ENCODE data around the gene LRP1. TPM values are rescaled to one million over a fixed set of nuclear protein-coding genes. Genes with fewer than 3 reads are reported as not detected.

The LRP1 gene
- total RNA-seq, 1 donor from 2014 or later: 477 TPM

DNA sequence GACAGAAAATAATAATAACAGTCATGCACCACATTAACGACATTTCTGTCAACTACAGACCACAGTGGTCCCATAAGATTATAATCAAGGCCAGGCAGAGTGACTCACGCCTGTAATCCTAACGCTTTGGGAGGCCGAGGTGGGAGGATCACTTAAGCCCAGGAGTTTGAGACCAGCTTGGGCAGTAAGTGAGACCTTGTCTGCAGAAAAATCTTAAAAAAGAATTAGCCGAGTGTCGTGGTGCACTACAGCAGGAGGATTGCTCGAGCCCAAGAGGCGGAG lies 30.8 kb upstream of the LRP1 start:
- intact Hi-C loops (cut with DNase I): no loop called here
- Histone ChIP-seq H3K27me3 (no peaks in the 10 kb centered on the region), H3K27ac (no peak overlapping the region), H3K36me3 (peaks cover 0 to 64% of the 10 kb centered on the region in 2 donors), H3K9me3 (no peaks in the 10 kb centered on the region), H3K4me3 (no peak overlapping the region), H3K4me1 (peaks cover 50% of the 10 kb centered on the region)
- no peak for DNase-seq (ENCODE audit: extremely low spot score in 2 of 2)
- TF ChIP-seq, protein P1, sequence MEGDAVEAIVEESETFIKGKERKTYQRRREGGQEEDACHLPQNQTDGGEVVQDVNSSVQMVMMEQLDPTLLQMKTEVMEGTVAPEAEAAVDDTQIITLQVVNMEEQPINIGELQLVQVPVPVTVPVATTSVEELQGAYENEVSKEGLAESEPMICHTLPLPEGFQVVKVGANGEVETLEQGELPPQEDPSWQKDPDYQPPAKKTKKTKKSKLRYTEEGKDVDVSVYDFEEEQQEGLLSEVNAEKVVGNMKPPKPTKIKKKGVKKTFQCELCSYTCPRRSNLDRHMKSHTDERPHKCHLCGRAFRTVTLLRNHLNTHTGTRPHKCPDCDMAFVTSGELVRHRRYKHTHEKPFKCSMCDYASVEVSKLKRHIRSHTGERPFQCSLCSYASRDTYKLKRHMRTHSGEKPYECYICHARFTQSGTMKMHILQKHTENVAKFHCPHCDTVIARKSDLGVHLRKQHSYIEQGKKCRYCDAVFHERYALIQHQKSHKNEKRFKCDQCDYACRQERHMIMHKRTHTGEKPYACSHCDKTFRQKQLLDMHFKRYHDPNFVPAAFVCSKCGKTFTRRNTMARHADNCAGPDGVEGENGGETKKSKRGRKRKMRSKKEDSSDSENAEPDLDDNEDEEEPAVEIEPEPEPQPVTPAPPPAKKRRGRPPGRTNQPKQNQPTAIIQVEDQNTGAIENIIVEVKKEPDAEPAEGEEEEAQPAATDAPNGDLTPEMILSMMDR (IDR thresholded peaks at IDR 0.05): no peak
- TF ChIP-seq POLR2A (IDR thresholded peaks at IDR 0.05) (no peak), POLR2AphosphoS5 (IDR thresholded peaks at IDR 0.05; ENCODE audit: insufficient read depth in 1 of 2, low read depth in 1 of 2) (no peak)

- intact Hi-C loops (cut with DNase I): no loop called here
- peaks cover 40% of the 10 kb centered on the region for H3K4me1 ChIP-seq
These were observed 29.7 kb upstream of the LRP1 start for GRCh38 chr12:57098546-57098945.

DNA sequence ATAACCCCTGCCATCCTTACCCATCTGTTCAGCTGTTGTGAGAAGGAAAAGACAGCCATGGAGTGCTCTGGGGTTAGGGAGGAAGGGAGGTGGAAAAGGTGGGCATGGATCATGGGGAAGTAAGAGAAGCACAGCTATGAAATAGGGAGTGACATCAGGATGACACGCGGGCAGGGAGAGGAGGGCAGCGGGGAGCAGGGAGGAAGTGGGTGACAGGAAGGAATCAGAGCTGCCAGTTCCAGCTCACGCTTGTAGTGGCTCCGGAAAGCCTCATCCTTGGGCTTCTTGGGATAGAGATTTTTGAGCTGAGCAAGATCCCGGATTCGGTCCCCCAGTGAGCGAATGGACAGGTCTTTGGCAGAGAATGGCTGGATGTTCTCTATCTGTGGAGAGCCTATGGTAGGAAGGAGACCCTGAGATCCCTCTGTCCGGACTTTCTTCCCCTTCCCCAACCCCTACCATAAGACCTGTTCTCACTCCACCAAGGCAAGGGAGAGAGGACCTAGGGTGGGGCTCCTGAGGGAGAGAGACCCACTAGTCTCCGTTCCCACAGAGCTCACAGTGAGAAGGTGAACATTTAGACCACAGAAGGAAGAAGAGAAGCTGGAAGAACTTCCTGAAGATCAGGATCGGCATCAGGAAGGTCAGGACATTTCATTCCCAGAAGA lies 29.1 kb upstream of the LRP1 start:
- Histone ChIP-seq H3K27me3 (no peaks in the 10 kb centered on the region), H3K36me3 (peaks cover 0 to 60% of the 10 kb centered on the region in 2 donors), H3K9me3 (no peaks in the 10 kb centered on the region), H3K4me1 (peaks cover 33% of the 10 kb centered on the region), H3K4me3 (no peak overlapping the region), H3K27ac (peak overlapping the region; percentile 31)
- TF ChIP-seq, protein P1 (IDR thresholded peaks at IDR 0.05): no peak
- no peak for TF ChIP-seq POLR2A (IDR thresholded peaks at IDR 0.05)
- no peak for TF ChIP-seq POLR2AphosphoS5 (IDR thresholded peaks at IDR 0.05; ENCODE audit: insufficient read depth in 1 of 2, low read depth in 1 of 2)
- intact Hi-C loops (cut with DNase I): no loop called here
- DNase-seq (ENCODE audit: extremely low spot score in 2 of 2): peak in 1 of 2 donors; percentile 74

More at GRCh38 chr12:57098546-57098945, 29.7 kb upstream of the LRP1 start:
- Histone ChIP-seq H3K9me3 (no peaks in the 10 kb centered on the region), H3K36me3 (peaks cover 0 to 55% of the 10 kb centered on the region in 2 donors), H3K4me3 (no peak overlapping the region), H3K27ac (peak overlapping the region; percentile 31), H3K27me3 (no peaks in the 10 kb centered on the region)
- TF ChIP-seq, protein P1 (IDR thresholded peaks at IDR 0.05): no peak
- TF ChIP-seq POLR2A (IDR thresholded peaks at IDR 0.05) (no peak), POLR2AphosphoS5 (IDR thresholded peaks at IDR 0.05; ENCODE audit: insufficient read depth in 1 of 2, low read depth in 1 of 2) (no peak)
- no peak for DNase-seq (ENCODE audit: extremely low spot score in 2 of 2)

DNA sequence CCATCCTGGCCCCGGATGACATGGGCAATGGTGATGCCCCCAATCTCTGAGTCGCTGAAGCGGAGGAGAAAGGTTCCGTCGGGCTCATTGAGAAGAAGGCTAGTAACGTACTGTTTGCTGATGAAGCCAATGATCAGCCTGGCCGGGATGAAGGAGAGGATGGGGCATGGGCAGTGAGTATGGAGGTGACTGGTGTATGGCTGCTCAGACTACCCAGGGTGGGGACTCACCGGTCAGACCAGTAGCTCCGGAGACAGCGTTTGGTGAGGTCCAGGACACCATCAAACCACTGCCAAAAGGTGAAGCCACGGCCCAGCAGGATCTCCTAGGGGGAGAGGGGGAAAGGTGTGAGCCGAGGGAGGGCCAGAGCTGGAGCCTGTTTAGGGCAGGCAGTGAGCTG lies 28.5 kb upstream of the LRP1 start:
- Histone ChIP-seq H3K4me1 (peaks cover 28% of the 10 kb centered on the region), H3K9me3 (no peaks in the 10 kb centered on the region), H3K27ac (peak overlapping the region; percentile 31), H3K27me3 (no peaks in the 10 kb centered on the region), H3K36me3 (peaks cover 0 to 65% of the 10 kb centered on the region in 2 donors), H3K4me3 (no peak overlapping the region)
- TF ChIP-seq POLR2A (IDR thresholded peaks at IDR 0.05) (no peak), POLR2AphosphoS5 (IDR thresholded peaks at IDR 0.05; ENCODE audit: insufficient read depth in 1 of 2, low read depth in 1 of 2) (no peak)
- TF ChIP-seq, protein P1 (IDR thresholded peaks at IDR 0.05): no peak
- DNase-seq (ENCODE audit: extremely low spot score in 2 of 2): peak in 1 of 2 donors; percentile 79
- intact Hi-C loops (cut with DNase I): no loop called here

DNA sequence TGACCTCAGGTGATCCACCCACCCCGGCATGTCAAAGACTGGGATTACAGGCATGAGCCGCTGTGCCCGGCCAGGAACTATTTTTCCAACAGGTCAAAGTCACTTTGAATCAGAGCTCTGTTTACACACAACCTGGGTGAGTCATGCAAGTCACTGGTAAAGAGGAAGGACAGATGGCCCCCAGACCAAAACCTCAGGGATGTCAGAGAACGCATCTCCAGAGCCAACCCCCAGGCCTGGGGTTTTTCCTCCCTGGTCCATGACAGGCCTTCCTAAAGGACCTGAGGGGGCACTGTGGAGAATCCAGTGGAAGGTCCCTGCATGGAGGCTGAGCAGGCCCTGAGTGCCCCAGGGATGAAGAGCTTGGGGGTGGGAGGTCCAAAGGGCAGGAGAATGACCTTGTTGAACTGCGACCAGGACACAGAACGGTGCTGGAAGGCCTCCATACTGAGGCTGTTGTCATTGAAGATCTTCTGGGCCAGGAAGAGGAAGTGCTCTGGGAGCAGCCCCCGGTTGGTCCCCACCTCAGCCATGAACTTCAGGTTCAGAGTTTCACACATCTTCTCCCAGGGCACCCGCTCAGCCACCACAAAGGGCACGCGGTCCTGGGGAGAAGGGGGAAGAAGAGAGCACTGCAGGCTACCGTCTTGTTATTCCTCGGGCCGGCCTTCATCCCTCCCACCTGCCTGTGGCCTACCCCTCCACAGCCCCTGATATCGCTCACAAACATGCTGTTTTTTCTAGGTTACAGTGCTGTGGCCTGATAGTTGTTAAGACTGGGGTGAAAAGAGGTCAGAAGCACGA lies 26.2 kb upstream of the LRP1 start:
- Histone ChIP-seq H3K4me3 (no peak overlapping the region), H3K9me3 (no peaks in the 10 kb centered on the region), H3K36me3 (peaks cover 2 to 64% of the 10 kb centered on the region in 2 donors), H3K27ac (peak overlapping the region; percentile 44), H3K27me3 (no peaks in the 10 kb centered on the region), H3K4me1 (peaks cover 6% of the 10 kb centered on the region)
- intact Hi-C loops (cut with DNase I): no loop called here
- TF ChIP-seq POLR2AphosphoS5 (IDR thresholded peaks at IDR 0.05; ENCODE audit: insufficient read depth in 1 of 2, low read depth in 1 of 2): no peak
- no peak for TF ChIP-seq POLR2A (IDR thresholded peaks at IDR 0.05)
- TF ChIP-seq, protein P1 (IDR thresholded peaks at IDR 0.05): no peak
- DNase-seq (ENCODE audit: extremely low spot score in 2 of 2): peak in 1 of 2 donors; percentile 84

All from vagina (tissue), 2 donors.